Transverse colon (tissue), 4 donors: ENCODE results near the gene ASXL2.

ENCODE experiments used
- CTCF ChIP-seq, 5 experiments: fragments of 200-600 bp in 3 of 5; fragments of 450-650 bp in 2 of 5; sonication (generic) in 3 of 5; IDR thresholded peaks; 1 replicate in 2 of 5; 2 replicates in 3 of 5; pipeline ENCODE4 v1.5.1; 2016 to 2017; ENCODE audit warnings: antibody characterized with exemption in 5 of 5, inconsistent platforms in 3 of 5, mild to moderate bottlenecking in 2 of 5, moderate library complexity in 1 of 5
- EP300 ChIP-seq: sonication (generic); formaldehyde crosslinking; IDR thresholded peaks from one replicate; pipeline ENCODE4 v1.6.1; 2017; ENCODE audit warnings: antibody characterized with exemption, low read depth
- POLR2A ChIP-seq: fragments of 450-650 bp; IDR thresholded peaks from one replicate; pipeline ENCODE4 v1.6.1; 2016; ENCODE audit warnings: antibody characterized with exemption, mild to moderate bottlenecking, moderate library complexity
- POLR2AphosphoS5 ChIP-seq, 3 donors: sonication (generic); formaldehyde crosslinking; IDR thresholded peaks; one replicate each; pipeline ENCODE4 v1.6.1; 2016; ENCODE audit warnings: antibody characterized with exemption in 3 of 3

GRCh38 chr2:25805987-25806386, 72.3 kb downstream of the ASXL2 start:
- TF ChIP-seq POLR2A (no peak), CTCF (IDR thresholded peaks at IDR 0.05) (no peak), POLR2AphosphoS5 (IDR thresholded peaks at IDR 0.05) (no peak), EP300 (no peak)
